ENCODE results near the gene TUBA8.

Gene TUBA8

GRCh38 chr22:18112440-18112839 is 1.8 kb downstream of the TUBA8 start:
- TF ChIP-seq ISL1 (CRISPR knock-in tag; IDR thresholded peaks at IDR 0.05) (no peak), PATZ1 (CRISPR knock-in tag; IDR thresholded peaks at IDR 0.05; ENCODE audit: borderline replicate concordance) (no peak), ZFP3 (CRISPR knock-in tag; IDR thresholded peaks at IDR 0.05) (no peak), ZNF70 (CRISPR knock-in tag; IDR thresholded peaks at IDR 0.05) (no peak), ARNTL (CRISPR knock-in tag; IDR thresholded peaks at IDR 0.05; ENCODE audit: borderline replicate concordance, low read depth) (no peak), SNAI2 (CRISPR knock-in tag; IDR thresholded peaks at IDR 0.05) (no peak), CSDC2 (CRISPR knock-in tag; IDR thresholded peaks at IDR 0.05) (no peak), ZC3H10 (CRISPR knock-in tag; IDR thresholded peaks at IDR 0.05) (no peak), GLIS3 (CRISPR knock-in tag; IDR thresholded peaks at IDR 0.05) (no peak)
- ATAC-seq, result no peak

GRCh38 chr22:18113680-18114394 is 3.2 kb downstream of the TUBA8 start:
- TF ChIP-seq ISL1 (CRISPR knock-in tag; IDR thresholded peaks at IDR 0.05) (no peak), TCF4 (CRISPR knock-in tag; IDR thresholded peaks at IDR 0.05; ENCODE audit: borderline replicate concordance) (no peak), GLIS3 (CRISPR knock-in tag; IDR thresholded peaks at IDR 0.05) (no peak), CSDC2 (CRISPR knock-in tag; IDR thresholded peaks at IDR 0.05) (no peak), RARB (CRISPR knock-in tag; IDR thresholded peaks at IDR 0.05) (no peak), PPARA (CRISPR knock-in tag; IDR thresholded peaks at IDR 0.05; ENCODE audit: borderline replicate concordance) (no peak), ZNF8 (CRISPR knock-in tag; IDR thresholded peaks at IDR 0.05) (no peak), CSRNP3 (CRISPR knock-in tag; IDR thresholded peaks at IDR 0.05) (no peak), TOX (CRISPR knock-in tag; IDR thresholded peaks at IDR 0.05; ENCODE audit: borderline replicate concordance) (no peak), ARNTL (CRISPR knock-in tag; IDR thresholded peaks at IDR 0.05; ENCODE audit: borderline replicate concordance, low read depth) (no peak), ZNF565 (CRISPR knock-in tag; conservative IDR thresholded peaks at IDR 0.05; ENCODE audit: low read depth) (no peak)
- no peak for ATAC-seq

- TF ChIP-seq ISL1 (CRISPR knock-in tag; IDR thresholded peaks at IDR 0.05) (no peak), ZFP3 (CRISPR knock-in tag; IDR thresholded peaks at IDR 0.05) (no peak), ARNTL (CRISPR knock-in tag; IDR thresholded peaks at IDR 0.05; ENCODE audit: borderline replicate concordance, low read depth) (no peak), TSHZ2 (CRISPR knock-in tag; IDR thresholded peaks at IDR 0.05) (no peak), TCF4 (CRISPR knock-in tag; IDR thresholded peaks at IDR 0.05; ENCODE audit: borderline replicate concordance) (no peak), CSRNP3 (CRISPR knock-in tag; IDR thresholded peaks at IDR 0.05) (no peak), ESRRG (CRISPR knock-in tag; IDR thresholded peaks at IDR 0.05) (no peak), ZNF70 (CRISPR knock-in tag; IDR thresholded peaks at IDR 0.05) (no peak), PATZ1 (CRISPR knock-in tag; IDR thresholded peaks at IDR 0.05; ENCODE audit: borderline replicate concordance) (no peak), GLIS3 (CRISPR knock-in tag; IDR thresholded peaks at IDR 0.05) (no peak)
- no peak for ATAC-seq
Measured at GRCh38 chr22:18114495-18114894, 3.9 kb downstream of the TUBA8 start.
